Measurements from ENCODE around the gene CRP.
"Not testable (repeated sequence)": the region's sequence is repeated elsewhere in the genome, so short reads cannot be mapped to it uniquely, and the experiment has no call there.

CRP gene

GRCh38 chr1:159699246-159699645, 15.1 kb downstream of the CRP start:
- no peak for DNase-seq

- DNase-seq, result no peak
Observed at GRCh38 chr1:159687511-159687910, 26.9 kb downstream of the CRP start.

DNA sequence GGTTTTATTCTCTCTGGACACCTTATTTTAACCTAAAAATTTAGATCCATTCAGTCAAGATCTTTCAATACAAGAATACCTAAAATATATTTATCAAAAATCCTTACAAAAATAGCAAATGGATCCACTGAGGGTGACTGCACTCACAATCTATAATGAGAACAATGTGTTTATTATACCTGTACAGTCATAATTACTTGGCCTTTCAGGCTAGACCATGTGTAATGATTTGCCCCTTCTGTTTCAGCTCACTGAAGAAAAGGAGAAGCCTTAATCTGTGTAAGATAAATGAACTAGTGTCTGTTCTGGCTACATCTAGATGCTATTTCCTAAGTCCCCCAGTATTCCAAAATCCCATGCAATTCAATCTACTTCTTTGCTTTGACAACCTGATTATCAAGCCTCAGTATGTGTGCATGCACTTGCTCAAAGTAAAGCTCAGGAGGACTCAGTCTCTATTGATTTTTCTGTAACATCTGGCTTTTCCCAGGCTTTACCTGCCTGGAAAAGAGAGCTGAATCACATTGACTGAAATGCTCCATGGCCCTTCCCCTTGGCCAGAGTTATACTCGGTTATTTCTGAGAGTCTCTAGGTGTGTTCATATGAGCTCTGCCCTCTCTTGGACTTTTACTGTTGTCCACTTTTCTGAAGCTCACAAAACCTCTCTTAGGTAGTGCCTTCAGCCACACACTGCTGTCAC, 27.6 kb downstream of the CRP start:
- no peak for DNase-seq

GRCh38 chr1:159678939-159679338, 35.5 kb downstream of the CRP start:
- no peak for DNase-seq

- no peak for DNase-seq
Observed at GRCh38 chr1:159675046-159675445, 39.3 kb downstream of the CRP start.

- DNase-seq, result not testable (repeated sequence)
Observed at GRCh38 chr1:159672390-159672789, 42.0 kb downstream of the CRP start.

GRCh38 chr1:159669338-159669737, 45.1 kb downstream of the CRP start:
- DNase-seq, result no peak

DNA sequence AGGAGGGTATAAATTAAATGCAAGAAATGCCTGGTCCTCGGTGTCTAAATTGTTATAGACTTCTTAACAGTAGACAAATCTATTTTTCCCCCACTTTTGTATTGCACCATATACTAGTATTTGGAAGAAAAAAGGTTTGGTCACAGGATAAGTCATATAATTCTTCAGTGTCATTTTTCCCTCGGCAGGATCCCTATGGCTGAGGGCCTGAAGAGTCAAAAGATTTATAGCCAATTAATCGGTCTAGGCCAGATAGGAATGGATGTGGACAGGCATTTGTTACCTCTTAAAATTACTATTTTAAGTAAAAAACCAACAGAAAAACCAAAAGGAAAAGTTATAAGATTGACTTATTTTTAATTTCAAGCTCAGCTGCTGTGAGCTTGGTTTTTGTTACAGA, 45.6 kb downstream of the CRP start:
- no peak for DNase-seq

GRCh38 chr1:159664247-159664646, 50.1 kb downstream of the CRP start:
- no peak for DNase-seq

DNA sequence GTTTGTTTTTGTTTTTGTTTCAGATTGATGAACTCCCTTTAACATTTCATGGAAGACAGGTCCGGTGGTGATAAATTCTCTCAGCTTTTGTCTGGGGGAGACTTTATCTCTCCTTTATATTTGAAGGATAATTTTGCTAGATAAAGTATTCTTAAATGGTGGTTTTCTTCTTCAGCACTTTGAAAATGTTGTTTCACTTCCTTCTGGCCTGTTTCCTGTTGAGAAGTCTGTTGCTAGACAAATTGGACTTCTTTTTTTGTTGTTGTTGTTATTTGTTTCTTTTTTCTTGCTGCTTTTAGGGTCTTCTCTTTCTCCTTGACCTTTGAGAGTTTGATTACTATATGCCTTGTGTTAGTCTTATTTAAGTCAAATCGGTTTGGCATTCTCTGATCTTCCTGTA, 50.8 kb downstream of the CRP start:
- DNase-seq, result no peak
